T47D (cell line): ENCODE data around the gene PPM1L.

Experiments used
- DNase-seq, 2 experiments: peaks; one replicate each; pipeline versions ENCODE4 v3.0.0 to v3.0.0-alpha.2; 2011 to 2012; ENCODE audit warnings: low read depth in 1 of 2, low spot score in 1 of 2
- JUND ChIP-seq: IDR thresholded peaks from 2 replicates; pipeline ENCODE4 v1.6.1; 2012; ENCODE audit warnings: low read depth
- in situ Hi-C: cut with HindIII; loops from 2 replicates; pipeline ENCODE4 v1.10.0; 2016; ENCODE audit warnings: low sequenced_read_pairs, low pct_unique_long_range_greater_than_20kb

Gene PPM1L

DNA sequence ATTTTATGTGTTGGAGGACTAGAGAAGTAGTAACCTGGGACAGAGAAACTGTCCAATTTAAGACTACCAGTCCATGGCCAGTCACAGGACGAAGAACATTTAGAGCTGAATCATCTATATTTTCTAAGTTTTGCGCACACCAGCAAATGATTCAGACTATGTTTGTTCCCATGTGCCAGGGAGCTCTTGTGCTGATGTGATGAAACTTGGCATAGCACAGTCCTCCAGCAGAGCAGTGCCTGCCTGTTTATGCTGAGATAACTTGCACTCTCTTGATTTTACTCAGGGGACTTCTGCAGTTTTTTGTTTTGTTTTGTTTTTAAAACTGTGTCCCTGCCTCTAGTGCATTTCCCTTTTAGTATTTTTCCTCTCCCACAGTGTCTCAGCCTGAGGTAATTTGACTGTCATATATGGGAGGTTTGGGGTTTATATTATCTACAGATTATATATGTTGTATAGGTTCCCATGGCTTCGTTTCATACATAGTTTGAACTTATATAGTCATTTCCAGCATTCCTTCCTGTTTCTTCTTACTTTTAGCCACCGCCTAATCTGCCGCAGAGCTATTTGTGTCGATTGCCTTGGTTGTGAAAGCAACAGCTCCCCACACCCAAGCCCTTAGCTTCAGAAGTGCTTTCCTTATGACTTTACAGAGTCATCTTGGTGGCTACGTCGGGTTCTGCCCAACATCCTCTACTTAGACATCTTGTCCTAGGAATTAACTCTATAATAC, 45.5 kb downstream of the PPM1L start:
- in situ Hi-C loops: no loop called here
- no peak for TF ChIP-seq JUND
- DNase-seq: no peak

GRCh38 chr3:160804762-160805161, 48.7 kb downstream of the PPM1L start:
- DNase-seq: no peak
- in situ Hi-C loops: no loop called here
- no peak for TF ChIP-seq JUND

DNA sequence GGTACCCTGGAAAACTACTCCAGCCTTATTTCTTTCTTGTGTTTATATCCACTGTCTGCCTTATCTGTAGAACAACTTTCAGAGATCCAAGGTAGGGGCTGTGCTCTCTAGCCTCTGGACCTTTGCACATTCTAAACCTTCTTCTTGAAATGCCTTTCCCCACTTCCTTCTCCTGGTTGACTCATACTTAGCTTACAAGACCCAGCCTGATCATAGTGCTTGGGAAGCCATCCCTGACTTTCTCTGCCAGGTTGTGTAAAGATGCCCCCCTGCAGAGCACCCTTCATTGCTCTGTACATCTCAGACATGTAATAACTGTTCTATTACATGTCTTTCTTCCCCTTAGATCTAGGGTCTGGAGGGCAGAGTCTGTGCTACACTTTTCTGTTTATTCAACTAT, 50.1 kb downstream of the PPM1L start:
- DNase-seq: no peak
- in situ Hi-C loops: no loop called here
- no peak for TF ChIP-seq JUND

GRCh38 chr3:160806686-160807085, 50.7 kb downstream of the PPM1L start:
- no peak for DNase-seq
- no peak for TF ChIP-seq JUND
- in situ Hi-C loops: no loop called here

GRCh38 chr3:160808838-160809237, 52.8 kb downstream of the PPM1L start:
- DNase-seq: no peak
- in situ Hi-C loops: no loop called here
- TF ChIP-seq JUND: no peak

- TF ChIP-seq JUND: no peak
- DNase-seq: no peak
- in situ Hi-C loops: no loop called here
Measured at GRCh38 chr3:160809453-160809852, 53.4 kb downstream of the PPM1L start.

- DNase-seq: no peak
- no peak for TF ChIP-seq JUND
- in situ Hi-C loops: no loop called here
Measured at GRCh38 chr3:160810362-160811236, 54.6 kb downstream of the PPM1L start.

DNA sequence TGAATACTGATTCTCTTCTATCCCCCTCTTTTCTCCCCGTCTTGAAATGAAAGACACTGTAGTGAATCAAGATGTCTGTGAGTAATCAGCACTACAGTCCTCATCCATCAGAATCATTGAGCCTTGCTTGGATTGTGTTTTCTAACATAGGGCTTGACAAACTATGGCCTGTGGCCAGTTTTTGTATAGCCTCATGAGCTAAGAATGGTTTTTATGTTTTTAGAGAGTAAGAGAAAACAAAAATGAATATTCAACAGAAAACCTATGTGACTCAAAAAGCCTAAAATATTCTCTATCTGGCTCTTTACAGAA, 55.2 kb downstream of the PPM1L start:
- no peak for DNase-seq
- in situ Hi-C loops: no loop called here
- no peak for TF ChIP-seq JUND

DNA sequence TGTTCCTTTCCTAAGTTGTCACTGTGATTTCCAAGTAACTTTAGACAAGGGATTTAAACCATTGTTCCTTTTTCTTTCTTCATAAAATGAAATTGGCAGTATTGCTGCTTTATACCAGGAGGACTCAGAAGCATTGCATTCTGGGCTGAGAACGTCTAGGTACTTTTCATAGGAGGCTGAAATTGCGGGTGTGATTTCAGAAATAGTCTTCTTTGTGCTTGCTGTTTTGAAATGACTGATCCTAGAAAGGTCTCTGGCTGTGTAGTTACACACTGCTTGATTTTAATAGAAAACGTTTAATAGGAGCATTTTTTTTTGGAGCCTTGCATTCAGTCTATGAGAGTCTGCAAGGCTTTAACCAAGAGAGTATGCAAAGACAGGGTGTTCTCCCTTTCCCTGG, 56.3 kb downstream of the PPM1L start:
- in situ Hi-C loops: no loop called here
- DNase-seq: no peak
- TF ChIP-seq JUND: no peak

DNA sequence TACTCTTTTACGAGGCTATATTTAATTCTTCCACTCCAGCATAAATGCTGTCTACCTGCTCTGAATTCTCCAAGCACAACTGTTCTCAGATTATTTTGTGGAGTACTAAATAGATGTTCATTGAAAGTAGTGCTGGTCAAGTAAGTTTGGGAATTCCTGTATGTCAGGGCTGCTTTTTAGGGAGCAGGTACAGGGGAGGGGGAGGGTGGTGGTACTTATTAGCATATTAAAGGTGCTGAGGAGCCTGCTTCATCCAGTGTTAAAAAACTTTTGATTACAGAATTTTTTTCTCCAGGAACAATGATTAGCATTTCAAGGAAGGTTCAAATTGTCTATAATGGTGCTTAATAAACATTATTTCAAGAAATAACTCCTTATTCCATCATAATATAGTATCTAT, 59.2 kb downstream of the PPM1L start:
- in situ Hi-C loops: no loop called here
- TF ChIP-seq JUND: no peak
- DNase-seq: no peak

DNA sequence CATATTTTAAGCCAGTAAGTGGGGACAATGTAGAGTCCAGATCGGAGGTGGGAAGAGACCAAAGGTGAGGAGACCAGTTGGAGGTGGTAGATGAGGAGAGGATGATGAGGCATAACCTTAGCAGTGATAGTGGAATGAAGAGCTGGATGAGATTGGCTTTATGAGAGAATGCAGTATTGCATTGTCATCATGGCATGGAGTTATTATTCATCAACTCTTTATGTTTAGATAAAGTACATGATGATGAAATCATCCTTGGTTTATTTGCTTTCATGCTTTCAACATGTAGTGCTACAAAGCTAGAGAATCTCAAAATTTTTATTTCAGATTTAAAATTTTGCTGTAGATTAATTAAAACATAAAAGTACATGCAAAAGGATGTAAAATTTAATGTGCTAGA, 64.0 kb downstream of the PPM1L start:
- in situ Hi-C loops: no loop called here
- DNase-seq: no peak
- no peak for TF ChIP-seq JUND

DNA sequence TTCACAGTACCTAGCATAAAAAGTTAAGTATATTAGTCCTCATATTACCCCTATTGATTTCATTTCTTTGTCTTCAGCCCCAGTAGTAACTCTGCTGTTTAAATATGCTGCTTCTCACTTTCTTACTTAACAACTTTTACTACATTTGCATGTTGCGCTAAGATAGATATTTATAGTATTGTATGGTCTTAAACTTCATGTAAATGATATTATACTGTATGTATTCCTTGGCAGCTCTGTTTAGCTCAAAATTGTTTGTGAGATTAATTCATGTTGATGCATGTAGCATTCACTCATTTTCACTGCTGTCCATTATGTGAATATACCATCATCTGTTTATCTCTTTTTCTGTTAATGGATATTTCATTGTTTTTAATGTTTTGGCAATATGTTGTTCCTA, 64.4 kb downstream of the PPM1L start:
- TF ChIP-seq JUND: no peak
- in situ Hi-C loops: no loop called here
- DNase-seq: no peak

GRCh38 chr3:160822936-160823335, 66.9 kb downstream of the PPM1L start:
- DNase-seq: no peak
- in situ Hi-C loops: no loop called here
- TF ChIP-seq JUND: no peak
